ENCODE results near the gene NFE2L3. TPM values are rescaled to one million over a fixed set of nuclear protein-coding genes. Genes with fewer than 3 reads are reported as not detected.

Gene NFE2L3
- total and polyA plus RNA-seq, 2 of the 8 experiments (the other 6 are each of a cell fraction or from before 2014, with no cell fraction given): 64.9 to 76.5 TPM

- TF ChIP-seq ATF2 (IDR thresholded peaks at IDR 0.05; ENCODE audit: low read length): no peak
- TF ChIP-seq SP4 (IDR thresholded peaks at IDR 0.05; ENCODE audit: low read length): peak; percentile 99
- no peak for TF ChIP-seq EGR1 (IDR thresholded peaks at IDR 0.05; ENCODE audit: borderline replicate concordance, low read depth, low read length)
- TF ChIP-seq TEAD4 (IDR thresholded peaks at IDR 0.05; ENCODE audit: low read depth, low read length): no peak
- TF ChIP-seq CREB1 (IDR thresholded peaks at IDR 0.05): peak; percentile 93
- TF ChIP-seq SIN3A (conservative IDR thresholded peaks at IDR 0.05 in 1 of 2, IDR thresholded peaks at IDR 0.05 in 1 of 2; ENCODE audit: low read depth in 1 of 2, low read length in 2 of 2): peak in 1 of 2 experiments; percentile 46; a peak in 1 of 4 replicates
- no peak for TF ChIP-seq CBX5 (IDR thresholded peaks at IDR 0.05; ENCODE audit: low read depth, low read length)
- TF ChIP-seq GTF2F1 (IDR thresholded peaks at IDR 0.05; ENCODE audit: borderline replicate concordance, low read depth, low read length): peak; percentile 90
- TF ChIP-seq SAP30 (IDR thresholded peaks at IDR 0.05; ENCODE audit: insufficient read depth, insufficient replicate concordance, low read length): no peak
- no peak for TF ChIP-seq CHD2 (IDR thresholded peaks at IDR 0.05; ENCODE audit: low read length)
- no peak for TF ChIP-seq USF2 (IDR thresholded peaks at IDR 0.05; ENCODE audit: low read length)
- no peak for TF ChIP-seq BACH1 (IDR thresholded peaks at IDR 0.05; ENCODE audit: low read length)
- no peak for TF ChIP-seq POU5F1 (IDR thresholded peaks at IDR 0.05; ENCODE audit: low read depth, low read length)
- peak; percentile 99 for TF ChIP-seq TAF1 (IDR thresholded peaks at IDR 0.05; ENCODE audit: low read depth, low read length)
- no peak for TF ChIP-seq CBX8 (IDR thresholded peaks at IDR 0.05; ENCODE audit: borderline replicate concordance, low read depth, low read length)
- no peak for TF ChIP-seq KDM1A (IDR thresholded peaks at IDR 0.05; ENCODE audit: borderline replicate concordance, low read length)
- TF ChIP-seq RFX5 (IDR thresholded peaks at IDR 0.05; ENCODE audit: borderline replicate concordance, low read depth, low read length): no peak
- peak; percentile 70; the same call in 1 of the 2 replicates for TF ChIP-seq CHD1 (IDR thresholded peaks at IDR 0.05; ENCODE audit: low read depth, low read length)
- no peak for TF ChIP-seq CTCF (IDR thresholded peaks at IDR 0.05; ENCODE audit: control extremely low read depth in 1 of 3, insufficient read depth in 1 of 3, low read depth in 1 of 3, low read length in 3 of 3)
These were observed 48.6 kb downstream of the NFE2L3 start, which contains the start of gene HNRNPA2B1 (continued) for GRCh38 chr7:26200444-26201246.
